ENCODE results near the gene PPP1R1A.

DNA sequence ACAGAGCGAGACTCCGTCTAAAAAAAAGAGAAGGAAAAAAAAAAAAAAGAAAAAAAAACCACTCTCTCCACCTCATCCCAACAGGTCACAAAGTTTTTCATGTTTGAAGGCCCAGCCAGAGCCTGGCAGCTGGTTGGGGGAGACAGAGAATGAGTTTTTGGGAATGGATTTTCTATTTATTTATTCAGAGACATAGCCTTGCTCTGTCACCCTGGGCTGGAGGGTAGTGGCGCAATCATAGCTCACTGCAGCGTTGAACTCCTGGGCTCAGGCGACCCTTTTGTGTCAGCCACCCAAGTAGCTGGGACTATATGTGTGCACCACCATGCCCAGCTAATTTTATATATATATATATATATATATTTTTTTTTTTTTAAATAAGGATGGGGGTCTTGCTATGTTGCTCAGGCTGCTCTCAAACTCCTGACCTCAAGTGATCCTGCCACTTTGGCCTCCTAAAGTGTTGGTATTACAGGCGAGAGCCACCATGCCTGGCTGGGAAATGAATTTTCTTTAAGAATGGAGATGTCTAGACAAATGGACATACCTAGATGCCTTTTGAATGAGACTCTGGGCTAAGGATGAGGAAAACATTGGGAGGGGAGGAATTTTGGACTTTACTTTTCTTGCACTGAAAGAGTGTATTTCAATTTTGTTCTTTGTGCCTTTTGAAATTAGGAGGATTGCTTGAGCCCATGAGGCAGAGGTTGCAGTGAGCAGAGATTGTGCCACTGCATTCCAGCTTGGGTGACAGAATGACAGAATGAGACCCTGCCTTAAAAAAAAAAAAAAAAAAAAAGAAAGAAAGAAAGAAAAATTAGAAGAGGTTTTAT is 16.9 kb upstream of the PPP1R1A start:
- TF ChIP-seq, protein P1, sequence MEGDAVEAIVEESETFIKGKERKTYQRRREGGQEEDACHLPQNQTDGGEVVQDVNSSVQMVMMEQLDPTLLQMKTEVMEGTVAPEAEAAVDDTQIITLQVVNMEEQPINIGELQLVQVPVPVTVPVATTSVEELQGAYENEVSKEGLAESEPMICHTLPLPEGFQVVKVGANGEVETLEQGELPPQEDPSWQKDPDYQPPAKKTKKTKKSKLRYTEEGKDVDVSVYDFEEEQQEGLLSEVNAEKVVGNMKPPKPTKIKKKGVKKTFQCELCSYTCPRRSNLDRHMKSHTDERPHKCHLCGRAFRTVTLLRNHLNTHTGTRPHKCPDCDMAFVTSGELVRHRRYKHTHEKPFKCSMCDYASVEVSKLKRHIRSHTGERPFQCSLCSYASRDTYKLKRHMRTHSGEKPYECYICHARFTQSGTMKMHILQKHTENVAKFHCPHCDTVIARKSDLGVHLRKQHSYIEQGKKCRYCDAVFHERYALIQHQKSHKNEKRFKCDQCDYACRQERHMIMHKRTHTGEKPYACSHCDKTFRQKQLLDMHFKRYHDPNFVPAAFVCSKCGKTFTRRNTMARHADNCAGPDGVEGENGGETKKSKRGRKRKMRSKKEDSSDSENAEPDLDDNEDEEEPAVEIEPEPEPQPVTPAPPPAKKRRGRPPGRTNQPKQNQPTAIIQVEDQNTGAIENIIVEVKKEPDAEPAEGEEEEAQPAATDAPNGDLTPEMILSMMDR (optimal IDR thresholded peaks at IDR 0.05 in 1 of 3, IDR thresholded peaks at IDR 0.05 in 1 of 3, conservative IDR thresholded peaks at IDR 0.05 in 1 of 3; ENCODE audit: extremely low read depth in 1 of 3, insufficient read depth in 2 of 3, low read length in 3 of 3) = no peak
- TF ChIP-seq EZH2 (IDR thresholded peaks at IDR 0.05; ENCODE audit: low read length) = no peak
